Activated T-helper 1 cell treated with anti-CD3 and anti-CD28 coated beads, Interleukin-12 subunit alpha, Interleukin-12 subunit beta, Interleukin-2, Interleukin-4 antibody, amounts not matched to agents 30 ng/mL and 10 ng/mL and 1 ng/mL, durations not matched to agents 14 hours and 24 hours and 36 hours (primary cell): ENCODE data around the gene TARBP2. TPM values are rescaled to one million over a fixed set of nuclear protein-coding genes. Genes with fewer than 3 reads are reported as not detected.

Source experiments
- DNase-seq: peaks from one replicate; pipeline ENCODE4 v3.0.0; 2021; ENCODE audit warnings: low spot score
- H3K27ac Mint-ChIP-seq: one replicate; pipeline ENCODE4 v1.8.0; 2021; ENCODE audit warnings: mild to moderate bottlenecking, mixed read lengths
- H3K27me3 Mint-ChIP-seq: one replicate; pipeline ENCODE4 v1.8.0; 2022; ENCODE audit warnings: mild to moderate bottlenecking, moderate library complexity, mixed read lengths; ENCODE audit not compliant: insufficient read depth
- H3K36me3 Mint-ChIP-seq: one replicate; pipeline ENCODE4 v1.8.0; 2021; ENCODE audit warnings: low read depth, mixed read lengths
- H3K4me1 Mint-ChIP-seq: one replicate; pipeline ENCODE4 v1.8.0; 2021; ENCODE audit warnings: low read depth, mixed read lengths
- H3K4me3 Mint-ChIP-seq: one replicate; pipeline ENCODE4 v1.8.0; 2021; ENCODE audit warnings: mild to moderate bottlenecking, moderate library complexity, mixed read lengths
- H3K9me3 Mint-ChIP-seq: one replicate; pipeline ENCODE4 v1.8.0; 2021; ENCODE audit warnings: mixed read lengths
- intact Hi-C: fragments of 100-400 bp; cut with micrococcal nuclease; formaldehyde crosslinking; loops from one replicate; pipeline ENCODE4 v1.15.1; 2024
- total RNA-seq: library from RNA; stranded (reverse); gene quantifications from 2 replicates; pipeline ENCODE4 v1.2.3, GENCODE V29; 2022

TARBP2 gene
- total RNA-seq, 1 donor from 2014 or later: 48.2 TPM

DNA sequence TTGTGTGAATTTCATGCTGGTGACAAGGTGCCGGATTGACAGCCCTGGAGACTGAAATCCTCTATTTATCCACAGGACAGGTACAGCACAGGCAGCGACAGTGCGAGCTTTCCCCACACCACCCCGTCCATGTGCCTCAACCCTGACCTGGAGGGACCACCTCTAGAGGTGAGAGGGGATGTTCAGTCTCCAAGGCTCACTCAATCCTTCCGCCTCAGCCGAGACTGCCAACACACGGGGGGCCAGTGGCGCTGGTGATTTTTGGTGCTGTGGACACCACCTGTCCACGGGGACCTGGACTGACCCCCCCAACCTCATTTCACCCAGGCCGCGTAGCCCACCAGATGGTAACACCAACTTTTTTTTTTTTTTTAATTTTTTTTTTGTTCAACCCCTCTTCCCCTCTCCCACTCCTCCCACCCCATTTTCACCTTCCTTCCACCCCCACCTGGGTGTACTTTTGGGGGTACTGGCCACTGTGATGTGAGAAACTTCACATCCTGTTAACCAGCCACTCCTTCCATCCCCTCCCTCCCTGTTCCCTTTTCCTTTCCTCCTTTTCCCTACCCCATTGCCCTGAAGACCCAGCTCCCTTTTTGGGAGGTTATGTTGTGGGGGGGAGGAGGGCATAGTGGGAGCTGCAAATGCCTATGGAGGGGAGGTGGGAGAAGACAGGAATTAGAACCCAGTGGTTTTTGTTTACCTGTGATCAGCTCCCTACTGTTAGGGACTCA is 36.2 kb upstream of the TARBP2 start:
- intact Hi-C loops: no loop called here
- no peaks in the 10 kb centered on the region for H3K27me3 Mint-ChIP-seq
- no peak overlapping the region for H3K4me3 Mint-ChIP-seq
- H3K27ac Mint-ChIP-seq: peak overlapping the region; percentile 55
- H3K9me3 Mint-ChIP-seq: no peaks in the 10 kb centered on the region
- H3K4me1 Mint-ChIP-seq: peaks cover 39% of the 10 kb centered on the region
- H3K36me3 Mint-ChIP-seq: peaks cover 78% of the 10 kb centered on the region
- no peak for DNase-seq

DNA sequence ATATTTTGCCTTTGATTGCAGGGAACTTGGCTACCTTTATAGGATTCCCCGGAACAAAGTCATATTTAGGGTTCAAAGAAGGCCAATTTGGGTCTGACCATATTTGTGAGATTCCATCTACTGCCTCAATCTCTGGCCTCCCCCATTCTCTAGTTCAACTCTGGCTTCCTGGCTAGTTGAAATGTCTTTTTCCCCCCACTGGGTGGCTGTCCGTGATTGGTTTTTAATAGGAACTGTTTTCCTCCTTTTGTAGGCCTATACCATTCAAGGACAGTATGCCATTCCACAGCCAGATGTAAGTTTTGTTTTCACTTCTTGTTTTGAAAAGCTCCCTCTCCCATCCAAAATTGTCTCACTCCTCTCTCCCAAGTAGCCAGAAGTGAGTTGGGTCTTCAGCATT is 35.4 kb upstream of the TARBP2 start:
- Mint-ChIP-seq H3K4me3 (no peak overlapping the region), H3K9me3 (no peaks in the 10 kb centered on the region), H3K4me1 (peaks cover 33% of the 10 kb centered on the region), H3K27me3 (no peaks in the 10 kb centered on the region), H3K27ac (no peak overlapping the region), H3K36me3 (peaks cover 74% of the 10 kb centered on the region)
- DNase-seq: no peak
- intact Hi-C loops: no loop called here

DNA sequence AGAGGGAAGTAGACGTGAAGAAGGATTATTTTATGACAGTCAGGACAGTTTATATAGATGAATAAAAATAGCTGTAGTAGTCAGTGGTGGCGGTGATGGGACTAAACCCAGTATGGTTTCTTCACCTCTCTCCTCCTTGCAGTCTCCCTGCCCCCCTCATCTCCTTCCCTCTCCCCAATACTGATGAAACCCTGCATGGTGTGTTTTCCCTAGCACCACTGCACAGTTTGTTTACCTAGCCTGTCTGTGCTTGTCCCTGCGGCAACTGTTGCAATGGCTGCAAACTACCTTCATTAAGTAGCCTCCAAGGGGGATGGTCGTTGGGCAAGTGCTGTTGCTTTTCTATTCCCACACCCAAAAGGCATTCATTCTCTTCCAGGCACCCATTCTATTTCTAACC is 34.4 kb upstream of the TARBP2 start:
- Mint-ChIP-seq H3K27me3 (no peaks in the 10 kb centered on the region), H3K9me3 (no peaks in the 10 kb centered on the region), H3K36me3 (peaks cover 72% of the 10 kb centered on the region), H3K4me3 (no peak overlapping the region), H3K27ac (no peak overlapping the region), H3K4me1 (peaks cover 33% of the 10 kb centered on the region)
- intact Hi-C loops: no loop called here
- DNase-seq: no peak

DNA sequence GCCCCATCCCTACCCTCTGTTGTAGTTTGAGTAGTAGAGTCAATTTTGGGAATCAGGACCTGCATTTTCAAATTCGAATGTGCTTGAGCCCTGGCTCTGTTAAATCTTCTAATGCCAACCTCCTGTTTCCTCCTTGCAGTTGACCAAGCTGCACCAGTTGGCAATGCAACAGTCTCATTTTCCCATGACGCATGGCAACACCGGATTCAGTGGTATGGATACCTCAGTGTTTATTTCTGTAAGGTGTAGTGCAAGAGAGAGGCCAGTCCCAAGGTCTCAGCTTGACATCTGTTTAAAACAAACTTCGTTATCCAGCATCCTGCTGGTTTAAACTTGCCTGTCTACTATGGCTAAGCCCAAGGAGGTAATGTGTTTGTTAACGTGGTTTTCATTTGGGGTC is 34.0 kb upstream of the TARBP2 start:
- Mint-ChIP-seq H3K27ac (no peak overlapping the region), H3K36me3 (peaks cover 72% of the 10 kb centered on the region)

DNA sequence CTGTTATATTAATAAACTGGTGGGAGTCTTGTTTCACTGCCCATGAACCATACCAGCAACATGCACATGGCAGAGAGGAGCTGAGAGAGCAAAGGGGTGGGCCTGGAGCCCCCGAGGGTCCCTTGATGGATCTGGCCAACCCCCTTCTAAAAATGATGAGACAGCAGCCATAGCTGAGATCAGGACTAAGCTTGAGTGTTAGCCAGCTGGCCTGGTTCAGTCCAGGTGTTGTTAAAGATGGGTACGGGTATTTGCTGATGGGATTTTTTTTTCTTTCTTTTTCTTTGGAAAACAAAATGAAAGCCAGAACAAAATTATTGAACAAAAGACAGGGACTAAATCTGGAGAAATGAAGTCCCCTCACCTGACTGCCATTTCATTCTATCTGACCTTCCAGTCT is 33.2 kb upstream of the TARBP2 start:
- Mint-ChIP-seq H3K4me3 (no peak overlapping the region), H3K4me1 (peaks cover 38% of the 10 kb centered on the region), H3K27me3 (no peaks in the 10 kb centered on the region), H3K9me3 (no peaks in the 10 kb centered on the region), H3K36me3 (peaks cover 72% of the 10 kb centered on the region), H3K27ac (no peak overlapping the region)
- no peak for DNase-seq
- intact Hi-C loops: no loop called here

More for the DNA sequence above, 34.0 kb upstream of the TARBP2 start:
- DNase-seq: no peak
- Mint-ChIP-seq H3K4me3 (no peak overlapping the region), H3K9me3 (no peaks in the 10 kb centered on the region), H3K4me1 (peaks cover 38% of the 10 kb centered on the region), H3K27me3 (no peaks in the 10 kb centered on the region)
- intact Hi-C loops: no loop called here

DNA sequence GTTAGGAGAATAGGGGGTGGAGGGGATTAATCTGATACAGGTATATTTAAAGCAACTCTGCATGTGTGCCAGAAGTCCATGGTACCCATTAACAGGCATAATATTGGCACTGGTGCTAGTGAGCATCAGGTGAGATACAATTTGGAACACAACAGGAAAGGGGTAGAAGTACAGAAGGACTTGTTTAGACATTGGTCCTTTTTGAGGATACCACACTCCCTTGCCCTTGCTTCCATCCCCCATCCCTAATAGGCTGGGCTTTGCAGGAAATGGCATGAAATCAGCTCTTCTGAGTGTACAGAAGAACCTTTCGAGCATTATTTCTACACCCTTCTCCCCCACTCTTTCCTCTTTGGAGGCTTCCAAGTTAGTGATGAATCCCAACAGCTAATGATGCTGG is 32.8 kb upstream of the TARBP2 start:
- H3K4me1 Mint-ChIP-seq: peaks cover 38% of the 10 kb centered on the region

DNA sequence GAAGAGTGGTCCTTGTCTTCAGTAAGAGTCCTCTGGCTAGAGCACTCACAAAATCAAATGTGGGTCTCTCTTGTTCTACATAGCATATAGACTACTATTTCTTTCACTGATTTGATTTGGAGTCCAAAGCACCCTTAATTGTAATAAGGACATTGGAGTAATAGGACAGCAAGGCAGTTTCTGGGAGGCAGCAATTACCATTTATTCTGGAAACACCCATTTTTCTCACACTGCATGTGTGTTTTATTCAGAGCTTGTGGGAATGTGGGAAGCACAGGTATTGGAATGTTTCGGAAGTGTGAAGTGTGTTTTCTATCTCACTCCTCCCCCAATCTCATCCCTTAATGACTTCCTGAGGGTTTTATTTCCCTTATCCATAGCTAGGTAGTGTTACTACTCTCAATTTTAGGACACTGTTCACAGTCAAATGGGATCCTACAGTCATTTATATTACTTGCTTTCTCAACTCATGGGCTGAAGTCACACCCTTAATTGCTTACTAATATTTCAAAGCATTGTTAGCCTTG is 29.0 kb upstream of the TARBP2 start:
- H3K4me3 Mint-ChIP-seq: no peak overlapping the region
- intact Hi-C loops: loop anchor here (2.0 kb wide), 1 partner anchor 19 kb away; the partner anchor contains the start of gene PCBP2
- no peaks in the 10 kb centered on the region for H3K27me3 Mint-ChIP-seq

More for the DNA sequence above, 32.8 kb upstream of the TARBP2 start:
- intact Hi-C loops: no loop called here
- Mint-ChIP-seq H3K4me3 (no peak overlapping the region), H3K9me3 (no peaks in the 10 kb centered on the region), H3K27ac (no peak overlapping the region), H3K36me3 (peaks cover 69% of the 10 kb centered on the region), H3K27me3 (no peaks in the 10 kb centered on the region)
- DNase-seq: no peak

DNA sequence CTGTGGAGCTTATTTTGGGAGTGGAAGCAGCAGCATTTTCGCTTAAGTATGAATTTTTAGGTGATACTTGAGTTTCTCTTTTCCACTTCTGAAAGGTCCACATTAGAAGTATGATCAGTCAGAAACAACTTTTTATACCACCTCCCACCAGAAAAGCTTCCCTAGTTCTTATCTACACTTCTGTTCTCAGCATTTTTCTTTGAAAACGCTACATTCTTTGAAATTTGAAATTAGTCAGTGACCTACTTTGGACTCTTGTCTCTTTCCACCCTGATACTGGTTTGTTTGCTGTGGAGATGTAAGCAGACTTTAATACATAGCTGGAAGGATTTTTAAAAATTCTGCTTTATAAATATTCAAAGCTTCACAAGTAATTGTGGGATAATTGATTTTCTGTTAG is 27.0 kb upstream of the TARBP2 start:
- Mint-ChIP-seq H3K4me1 (peaks cover 32% of the 10 kb centered on the region), H3K9me3 (no peaks in the 10 kb centered on the region), H3K4me3 (peak overlapping the region; percentile 39), H3K36me3 (peaks cover 67% of the 10 kb centered on the region), H3K27me3 (no peaks in the 10 kb centered on the region), H3K27ac (peak overlapping the region; percentile 74)
- DNase-seq: no peak
- intact Hi-C loops: no loop called here

More for the DNA sequence above, 29.0 kb upstream of the TARBP2 start:
- no peak for DNase-seq
- peaks cover 32% of the 10 kb centered on the region for H3K4me1 Mint-ChIP-seq
- no peaks in the 10 kb centered on the region for H3K9me3 Mint-ChIP-seq
- no peak overlapping the region for H3K27ac Mint-ChIP-seq
- peaks cover 68% of the 10 kb centered on the region for H3K36me3 Mint-ChIP-seq

DNA sequence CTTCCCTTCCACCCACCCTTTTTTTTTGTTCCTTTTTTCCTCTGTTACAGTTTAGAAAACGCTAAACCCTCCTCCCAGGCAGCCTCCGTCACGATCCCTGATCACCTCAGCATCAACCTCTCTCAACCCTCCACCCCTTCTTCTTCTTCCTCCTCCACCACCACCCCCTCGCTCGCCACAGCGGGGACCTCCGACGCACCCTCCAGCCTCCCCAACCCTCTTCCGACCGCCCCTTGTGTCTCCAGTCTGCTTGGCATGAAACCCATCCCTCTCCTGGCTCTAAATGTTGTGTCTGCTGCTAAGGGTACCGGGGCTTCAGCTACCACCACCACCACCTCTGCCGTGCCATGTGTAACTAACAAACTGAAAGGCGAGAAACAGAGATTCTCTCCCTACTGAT is 26.3 kb upstream of the TARBP2 start:
- no peaks in the 10 kb centered on the region for H3K9me3 Mint-ChIP-seq
- peaks cover 32% of the 10 kb centered on the region for H3K4me1 Mint-ChIP-seq
- H3K27ac Mint-ChIP-seq: peak overlapping the region; percentile 84
- no peak for DNase-seq
- H3K4me3 Mint-ChIP-seq: peak overlapping the region; percentile 29
- peaks cover 75% of the 10 kb centered on the region for H3K36me3 Mint-ChIP-seq
- no peaks in the 10 kb centered on the region for H3K27me3 Mint-ChIP-seq
- intact Hi-C loops: no loop called here

DNA sequence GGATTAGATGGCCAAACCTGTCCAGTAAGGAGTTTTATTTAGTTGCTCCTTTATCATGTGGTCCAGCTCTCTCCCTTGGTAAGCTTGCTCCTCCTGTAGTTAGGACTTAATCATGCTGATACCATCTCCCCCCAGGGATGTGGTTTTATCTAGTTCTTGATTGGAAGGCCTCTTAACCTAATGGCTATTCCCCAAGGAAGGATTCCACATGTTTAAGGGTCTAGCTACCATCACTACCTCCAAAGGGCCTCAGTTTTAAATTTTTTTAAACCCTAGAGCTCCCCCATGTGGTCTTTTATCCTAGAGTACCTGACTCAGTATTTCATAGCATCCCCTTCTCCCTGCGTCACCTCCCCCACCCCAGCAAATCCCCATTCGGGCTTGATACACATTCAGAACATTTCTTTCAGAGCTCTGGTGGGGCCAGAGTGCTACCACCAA is 24.3 kb upstream of the TARBP2 start:
- intact Hi-C loops: loop anchor here (2.0 kb wide), 2 partner anchors 16 to 32 kb away; no protein-coding TSS in a partner anchor
- peaks cover 70% of the 10 kb centered on the region for H3K36me3 Mint-ChIP-seq
- H3K27me3 Mint-ChIP-seq: no peaks in the 10 kb centered on the region
- H3K4me3 Mint-ChIP-seq: no peak overlapping the region
- no peaks in the 10 kb centered on the region for H3K9me3 Mint-ChIP-seq
- no peak for DNase-seq
- H3K4me1 Mint-ChIP-seq: peaks cover 23% of the 10 kb centered on the region
- H3K27ac Mint-ChIP-seq: peak overlapping the region; percentile 42

DNA sequence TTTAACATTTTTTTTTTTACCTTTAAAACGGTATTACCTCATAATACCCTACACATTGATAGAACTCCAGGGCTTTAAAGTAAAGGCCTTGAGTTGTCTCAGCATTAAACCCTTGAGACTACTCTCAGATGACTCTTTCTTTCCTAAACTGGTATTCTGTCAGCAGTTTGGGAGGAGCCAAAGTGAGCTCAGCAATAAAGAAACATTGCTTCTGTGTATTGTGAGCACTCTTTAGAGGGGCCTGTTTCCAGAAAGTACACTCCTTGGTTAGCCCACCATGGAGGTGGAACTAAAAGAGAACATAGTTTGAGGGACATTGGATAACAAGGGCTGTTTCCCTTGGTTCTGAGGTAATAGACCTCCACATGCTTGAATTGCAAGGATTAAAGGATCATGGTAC is 22.2 kb upstream of the TARBP2 start:
- intact Hi-C loops: no loop called here
- Mint-ChIP-seq H3K27me3 (no peaks in the 10 kb centered on the region), H3K27ac (no peak overlapping the region), H3K4me1 (peaks cover 14% of the 10 kb centered on the region), H3K36me3 (peaks cover 72% of the 10 kb centered on the region), H3K4me3 (no peak overlapping the region), H3K9me3 (no peaks in the 10 kb centered on the region)
- DNase-seq: no peak

DNA sequence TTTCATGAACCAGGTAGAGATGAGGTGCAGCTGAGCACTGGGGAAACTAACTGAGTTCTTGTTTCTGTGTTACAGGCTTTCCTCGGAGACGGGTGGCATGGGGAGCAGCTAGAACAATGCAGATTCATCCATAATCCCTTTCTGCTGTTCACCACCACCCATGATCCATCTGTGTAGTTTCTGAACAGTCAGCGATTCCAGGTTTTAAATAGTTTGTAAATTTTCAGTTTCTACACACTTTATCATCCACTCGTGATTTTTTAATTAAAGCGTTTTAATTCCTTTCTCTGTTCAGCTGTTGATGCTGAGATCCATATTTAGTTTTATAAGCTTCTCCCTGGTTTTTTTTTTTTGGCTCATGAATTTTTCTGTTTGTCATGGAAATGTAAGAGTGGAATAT is 21.8 kb upstream of the TARBP2 start:
- Mint-ChIP-seq H3K9me3 (no peaks in the 10 kb centered on the region), H3K27me3 (no peaks in the 10 kb centered on the region), H3K4me3 (no peak overlapping the region), H3K27ac (no peak overlapping the region), H3K4me1 (peaks cover 9% of the 10 kb centered on the region), H3K36me3 (peaks cover 71% of the 10 kb centered on the region)
- intact Hi-C loops: no loop called here
- no peak for DNase-seq

DNA sequence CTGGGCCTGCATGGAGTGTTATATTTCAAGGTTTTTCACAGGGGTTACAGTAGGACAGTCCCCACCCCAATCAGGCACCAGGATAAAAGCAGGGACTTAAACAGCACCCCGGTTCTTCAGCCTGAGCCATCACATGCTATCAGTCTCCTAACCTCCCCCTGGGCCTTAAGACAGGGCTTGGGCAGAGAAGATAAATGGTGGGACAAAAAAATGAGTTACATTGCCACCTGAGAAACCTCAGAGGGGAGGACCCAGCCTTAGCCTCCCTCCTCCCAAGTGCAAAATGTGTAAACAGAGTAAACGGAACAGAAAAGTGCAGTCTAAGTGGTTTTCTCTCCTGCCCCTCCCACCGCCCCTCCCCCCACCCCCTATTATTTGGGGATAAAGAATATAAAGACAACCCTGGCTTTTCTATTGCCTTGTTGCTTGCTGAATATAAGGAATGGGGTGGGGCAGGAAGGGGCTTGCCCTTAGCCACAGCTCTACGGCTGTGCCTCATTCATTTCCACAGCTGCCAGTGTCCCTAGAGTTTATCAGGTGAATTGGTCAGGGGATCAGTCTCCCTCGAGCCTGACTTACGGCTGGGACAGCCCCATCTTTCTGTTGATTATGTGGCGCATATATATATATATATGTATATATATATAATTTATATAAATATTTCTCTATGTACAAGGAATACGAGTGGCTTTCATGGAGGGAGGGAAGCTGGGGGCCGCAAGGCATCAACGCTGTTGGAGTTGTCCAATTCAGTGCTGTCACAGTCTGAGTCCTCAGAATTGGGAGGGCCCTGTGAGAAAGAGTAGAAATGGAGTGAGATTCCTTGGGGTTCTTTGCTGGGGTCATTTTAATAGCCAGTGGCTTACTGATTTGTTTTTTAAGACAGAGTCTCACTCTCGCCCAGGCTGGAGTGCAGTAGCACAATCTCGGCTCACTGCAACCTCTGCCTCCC is 20.3 kb upstream of the TARBP2 start:
- no peaks in the 10 kb centered on the region for H3K9me3 Mint-ChIP-seq
- H3K27ac Mint-ChIP-seq: no peak overlapping the region
- H3K27me3 Mint-ChIP-seq: no peaks in the 10 kb centered on the region

More for the DNA sequence above, 20.3 kb upstream of the TARBP2 start:
- H3K4me3 Mint-ChIP-seq: no peak overlapping the region
- no peaks in the 10 kb centered on the region for H3K4me1 Mint-ChIP-seq
- H3K36me3 Mint-ChIP-seq: peaks cover 66% of the 10 kb centered on the region
- DNase-seq: no peak
- intact Hi-C loops: no loop called here
